Mammary epithelial cell (primary cell): ENCODE results near the gene PPIL6.

Source experiments
- EZH2 ChIP-seq: IDR thresholded peaks from 2 replicates; pipeline ENCODE4 v1.6.1; 2012; ENCODE audit warnings: low read length, inconsistent platforms, borderline replicate concordance
- TF ChIP-seq, protein P1 (sequence below), 2 donors: IDR thresholded peaks in 1 of 2; conservative IDR thresholded peaks in 1 of 2; 2 replicates each; pipeline ENCODE4 v1.5.1; 2011 to 2012; ENCODE audit warnings: inconsistent platforms in 2 of 2, low read length in 2 of 2, mild to moderate bottlenecking in 2 of 2, control low read depth in 1 of 2, low read depth in 1 of 2; ENCODE audit not compliant: insufficient read depth in 1 of 2; ENCODE audit errors: extremely low read depth in 1 of 2

- TF ChIP-seq EZH2: no peak
- TF ChIP-seq, protein P1, sequence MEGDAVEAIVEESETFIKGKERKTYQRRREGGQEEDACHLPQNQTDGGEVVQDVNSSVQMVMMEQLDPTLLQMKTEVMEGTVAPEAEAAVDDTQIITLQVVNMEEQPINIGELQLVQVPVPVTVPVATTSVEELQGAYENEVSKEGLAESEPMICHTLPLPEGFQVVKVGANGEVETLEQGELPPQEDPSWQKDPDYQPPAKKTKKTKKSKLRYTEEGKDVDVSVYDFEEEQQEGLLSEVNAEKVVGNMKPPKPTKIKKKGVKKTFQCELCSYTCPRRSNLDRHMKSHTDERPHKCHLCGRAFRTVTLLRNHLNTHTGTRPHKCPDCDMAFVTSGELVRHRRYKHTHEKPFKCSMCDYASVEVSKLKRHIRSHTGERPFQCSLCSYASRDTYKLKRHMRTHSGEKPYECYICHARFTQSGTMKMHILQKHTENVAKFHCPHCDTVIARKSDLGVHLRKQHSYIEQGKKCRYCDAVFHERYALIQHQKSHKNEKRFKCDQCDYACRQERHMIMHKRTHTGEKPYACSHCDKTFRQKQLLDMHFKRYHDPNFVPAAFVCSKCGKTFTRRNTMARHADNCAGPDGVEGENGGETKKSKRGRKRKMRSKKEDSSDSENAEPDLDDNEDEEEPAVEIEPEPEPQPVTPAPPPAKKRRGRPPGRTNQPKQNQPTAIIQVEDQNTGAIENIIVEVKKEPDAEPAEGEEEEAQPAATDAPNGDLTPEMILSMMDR (conservative IDR thresholded peaks at IDR 0.05 in 1 of 2, IDR thresholded peaks at IDR 0.05 in 1 of 2; ENCODE audit: extremely low read depth in 1 of 2, insufficient read depth in 1 of 2, low read depth in 1 of 2, low read length in 2 of 2): no peak
These were observed 6.0 kb downstream of the PPIL6 start for GRCh38 chr6:109434456-109434855.
